B cell (primary cell): Measurements from ENCODE around the gene PSME3. TPM values are rescaled to one million over a fixed set of nuclear protein-coding genes. Genes with fewer than 3 reads are reported as not detected.
A peak's percentile ranks its signal among the peaks of the same experiment; 100 is the strongest.

ENCODE experiments used
- ATAC-seq: fragments of 200-7000 bp; cut with Tn5 transposase; one replicate; pipeline ENCODE4 v1.10.0; 2021; ENCODE audit warnings: low read depth, mild to moderate bottlenecking, moderate number of reproducible peaks, moderate library complexity
- CTCF ChIA-PET: fragments of 350-600 bp; sonication (Branson Sonifier 250); formaldehyde crosslinking; loops from one replicate; lab custom pipeline; 2021; ENCODE audit warnings: antibody characterized with exemption, inconsistent platforms; lab: Charles Lee
- POLR2A ChIA-PET: fragments of 350-600 bp; sonication (Branson Sonifier 250); formaldehyde crosslinking; loops from one replicate; lab custom pipeline; 2021; ENCODE audit warnings: antibody characterized with exemption; lab: Charles Lee
- DNase-seq: peaks from one replicate; pipeline ENCODE4 v3.0.0; 2013
- H2AFZ ChIP-seq: 2 replicates; pipeline ENCODE4 v1.6.1; 2012; ENCODE audit warnings: mild to moderate bottlenecking, low read depth, low read length; ENCODE audit not compliant: insufficient read depth, poor library complexity, severe bottlenecking
- H3K27ac ChIP-seq, 2 donors: 1 replicate in 1 of 2; 2 replicates in 1 of 2; pipeline ENCODE4 v1.5.1; 2012 to 2013; ENCODE audit warnings: low read length in 2 of 2, mild to moderate bottlenecking in 2 of 2, moderate library complexity in 1 of 2
- H3K27me3 ChIP-seq, 4 experiments: fragments of 200-600 bp in 1 of 4; sonication (generic) in 1 of 4; replicated peaks in 1 of 4; 1 replicate in 2 of 4; 2 replicates in 2 of 4; pipeline versions ENCODE4 v1.6.1 to v1.7.0; 2013 to 2016; ENCODE audit warnings: low read length in 3 of 4, mild to moderate bottlenecking in 2 of 4, mixed read lengths in 1 of 4, moderate library complexity in 1 of 4; ENCODE audit not compliant: insufficient read depth in 4 of 4, control insufficient read depth in 3 of 4; ENCODE audit errors: control extremely low read depth in 1 of 4
- H3K36me3 ChIP-seq, 2 experiments: replicated peaks in 1 of 2; 1 replicate in 1 of 2; 2 replicates in 1 of 2; pipeline versions ENCODE4 v1.6.1 to v1.7.1; 2013; ENCODE audit warnings: low read length in 1 of 2; ENCODE audit not compliant: insufficient read depth in 2 of 2, control insufficient read depth in 1 of 2; ENCODE audit errors: control extremely low read depth in 1 of 2, extremely low read depth in 1 of 2
- H3K4me1 ChIP-seq, 2 donors: fragments of 200-600 bp in 1 of 2; sonication (generic) in 1 of 2; 1 replicate in 1 of 2; 2 replicates in 1 of 2; pipeline versions ENCODE4 v1.5.1 to v1.6.1; 2013 to 2017; ENCODE audit warnings: low read length in 2 of 2; ENCODE audit not compliant: control insufficient read depth in 2 of 2, insufficient read depth in 2 of 2
- H3K4me2 ChIP-seq: replicated peaks from 2 replicates; pipeline ENCODE3; 2012; ENCODE audit warnings: mild to moderate bottlenecking, low read depth, low read length; ENCODE audit not compliant: poor library complexity, severe bottlenecking
- H3K4me3 ChIP-seq, 5 experiments: fragments of 200-600 bp in 1 of 5; sonication (generic) in 1 of 5; 1 replicate in 3 of 5; 2 replicates in 2 of 5; pipeline versions ENCODE4 v1.5.1 to v1.7.0; 2011 to 2016; ENCODE audit warnings: low read length in 4 of 5, mild to moderate bottlenecking in 4 of 5, low read depth in 2 of 5, control low read depth in 1 of 5, moderate library complexity in 1 of 5; ENCODE audit not compliant: insufficient read depth in 1 of 5; ENCODE audit errors: control extremely low read depth in 1 of 5, extremely low read depth in 1 of 5
- H3K79me2 ChIP-seq: fragments of 200-600 bp; sonication (generic); one replicate; pipeline ENCODE4 v1.6.0; 2016; ENCODE audit warnings: low read length; ENCODE audit not compliant: control insufficient read depth, insufficient read depth
- H3K9ac ChIP-seq: fragments of 200-600 bp; sonication (generic); 2 replicates; pipeline ENCODE4 v1.6.1; 2017; ENCODE audit warnings: mild to moderate bottlenecking, low read length, moderate library complexity
- H3K9me3 ChIP-seq, 3 donors: one replicate each; pipeline versions ENCODE4 v1.6.1 to v1.7.1; 2013; ENCODE audit warnings: low read length in 2 of 3; ENCODE audit not compliant: control insufficient read depth in 2 of 3, insufficient read depth in 1 of 3; ENCODE audit errors: control extremely low read depth in 1 of 3
- H4K20me1 ChIP-seq: 2 replicates; pipeline ENCODE4 v1.6.0; 2012; ENCODE audit warnings: mild to moderate bottlenecking, low read length; ENCODE audit not compliant: insufficient read depth, control insufficient read depth, poor library complexity, severe bottlenecking
- H3K27ac Mint-ChIP-seq: one replicate; pipeline ENCODE4 v1.8.0; 2021; ENCODE audit warnings: mixed read lengths
- H3K27me3 Mint-ChIP-seq: one replicate; pipeline ENCODE4 v1.8.0; 2021; ENCODE audit warnings: mixed read lengths
- H3K4me1 Mint-ChIP-seq: one replicate; pipeline ENCODE4 v1.8.0; 2021; ENCODE audit warnings: mixed read lengths
- H3K4me3 Mint-ChIP-seq: one replicate; pipeline ENCODE4 v1.8.0; 2021; ENCODE audit warnings: mixed read lengths
- H3K9me3 Mint-ChIP-seq: one replicate; pipeline ENCODE4 v1.8.0; 2022; ENCODE audit warnings: mixed read lengths; ENCODE audit not compliant: insufficient read depth
- EZH2 ChIP-seq: IDR thresholded peaks from 2 replicates; pipeline ENCODE4 v1.6.1; 2012; ENCODE audit warnings: borderline replicate concordance, low read depth, mild to moderate bottlenecking, moderate library complexity, low read length; ENCODE audit not compliant: insufficient read depth, poor library complexity, severe bottlenecking
- WGBS: methylation state at CpG from one replicate; pipeline ENCODE4 v1.1.5; 2013; ENCODE audit warnings: missing lambda C conversion rate; ENCODE audit not compliant: insufficient coverage; 5-methylcytosine and 5-hydroxymethylcytosine counted together
- intact Hi-C: fragments of 100-400 bp; cut with micrococcal nuclease; formaldehyde crosslinking; loops from one replicate; pipeline ENCODE4 v1.10.0; 2022
- polyA plus RNA-seq: library from polyadenylated mRNA; depleted of rRNA; stranded (reverse); fragments of >200 nt; gene quantifications from 2 replicates; pipeline ENCODE4 v1.2.3, GENCODE V29; 2012
- total RNA-seq, 2 donors: library from RNA; stranded (reverse); fragments of 120-200 nt in 1 of 2; gene quantifications; 1 replicate in 1 of 2; 2 replicates in 1 of 2; pipeline versions ENCODE4 v1.2.3 to v1.2.4, GENCODE V29; 2013 to 2022
- TF ChIP-seq, protein P1 (sequence below): fragments of 200-600 bp; IDR thresholded peaks from one replicate; pipeline ENCODE4 v1.8.0; 2022; ENCODE audit warnings: antibody characterized with exemption, mild to moderate bottlenecking

PSME3 gene
- total and polyA plus RNA-seq, 2 donors (not counting 1 experiment from before 2014, with no cell fraction given): 43.4 to 76.2 TPM

DNA sequence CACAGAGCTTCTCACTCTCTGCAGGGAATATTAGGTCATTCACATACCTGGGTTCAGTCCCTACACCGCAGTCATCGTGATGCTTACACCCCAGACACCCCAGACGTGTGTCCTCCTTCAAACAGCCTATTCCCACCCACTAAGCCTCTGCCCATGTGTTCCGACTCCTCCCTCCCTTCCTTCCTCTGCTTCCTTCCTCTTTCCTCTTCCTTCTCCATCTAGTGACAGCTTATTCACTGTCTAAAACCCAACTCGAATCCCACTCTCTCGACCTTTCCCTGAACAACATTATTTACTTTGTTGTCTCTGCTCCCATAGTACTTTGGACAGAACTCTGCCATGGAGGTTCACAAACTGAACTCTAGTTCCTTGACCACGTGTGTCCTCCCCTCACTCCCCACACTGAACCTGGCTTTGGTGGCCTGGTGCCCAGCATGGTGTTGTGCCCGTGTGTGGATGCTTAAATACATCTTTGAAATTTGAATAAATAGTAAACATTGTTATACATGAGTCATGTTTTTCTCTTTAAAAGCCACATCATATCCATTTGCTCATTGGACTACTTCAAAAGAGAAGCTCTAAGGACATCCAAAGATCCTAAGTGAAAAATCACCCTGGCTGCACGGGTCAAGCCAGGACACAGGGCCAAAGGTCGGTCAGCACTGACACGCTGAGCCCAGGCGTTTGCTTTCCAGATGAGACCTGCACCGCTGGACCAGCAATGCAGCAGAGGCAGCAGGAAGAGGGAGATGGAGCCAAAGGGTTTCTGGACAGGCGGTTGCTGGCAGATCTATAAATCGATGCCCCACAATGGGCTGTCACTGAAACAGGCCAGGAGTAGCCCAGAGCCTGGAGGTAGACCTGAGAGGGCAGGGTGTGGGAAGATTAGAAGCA is 53.3 kb downstream of the PSME3 start:
- ChIA-PET CTCF (no interaction called here), POLR2A (no interaction called here)
- Mint-ChIP-seq H3K4me3 (no peak overlapping the region), H3K27ac (no peak overlapping the region), H3K4me1 (peaks cover 3% of the 10 kb centered on the region), H3K9me3 (no peaks in the 10 kb centered on the region), H3K27me3 (peaks cover 10% of the 10 kb centered on the region)
- Histone ChIP-seq H4K20me1 (no peaks in the 10 kb centered on the region), H3K27ac (no peak overlapping the region), H3K27me3 (no peaks in the 10 kb centered on the region), H2AFZ (peak overlapping the region; percentile 34), H3K9me3 (no peaks in the 10 kb centered on the region), H3K4me1 (peaks cover 0 to 6% of the 10 kb centered on the region in 2 donors), H3K9ac (no peak overlapping the region), H3K4me3 (no peak overlapping the region), H3K4me2 (peak overlapping the region; percentile 7), H3K36me3 (no peaks in the 10 kb centered on the region), H3K79me2 (no peaks in the 10 kb centered on the region)
- 60% methylated on average over 13 of the region's 15 CpGs for WGBS
- no peak for TF ChIP-seq EZH2
- intact Hi-C loops: no loop called here
- ATAC-seq (no peak), DNase-seq (no peak)

DNA sequence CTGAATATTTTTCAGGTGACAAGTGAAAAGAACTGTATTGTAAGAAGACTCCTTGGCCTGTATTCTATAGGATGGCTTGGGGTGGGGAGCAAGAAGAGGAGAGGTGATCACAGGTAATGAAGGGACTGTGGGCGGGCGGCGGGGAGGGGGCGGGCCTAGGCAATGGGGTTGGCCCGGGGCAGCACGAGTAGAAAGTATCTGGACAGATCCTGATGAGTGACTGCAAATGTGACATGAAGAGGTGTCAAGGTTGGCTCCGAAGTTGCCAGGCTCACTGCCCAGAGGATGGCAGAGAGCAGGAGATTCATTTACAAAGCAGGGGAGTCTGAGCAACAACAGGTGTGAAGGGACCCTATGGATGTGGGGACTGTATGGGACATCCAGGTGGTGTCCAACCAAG is 56.6 kb downstream of the PSME3 start:
- CTCF ChIA-PET: no interaction called here

More for the DNA sequence above, 56.6 kb downstream of the PSME3 start:
- H3K27me3 Mint-ChIP-seq: peaks cover 15% of the 10 kb centered on the region
- no peaks in the 10 kb centered on the region for H4K20me1 ChIP-seq
- no peak overlapping the region for H3K27ac Mint-ChIP-seq
- no peaks in the 10 kb centered on the region for H3K36me3 ChIP-seq
- H3K9me3 ChIP-seq: no peaks in the 10 kb centered on the region
- H3K4me3 ChIP-seq: no peak overlapping the region
- WGBS: 99% methylated on average over 7 of the region's 7 CpGs
- no peak overlapping the region for H2AFZ ChIP-seq
- intact Hi-C loops: no loop called here
- DNase-seq (no peak), ATAC-seq (no peak)
- peaks cover 0 to 6% of the 10 kb centered on the region in 2 donors for H3K4me1 ChIP-seq
- POLR2A ChIA-PET: no interaction called here
- no peaks in the 10 kb centered on the region for H3K9me3 Mint-ChIP-seq
- no peaks in the 10 kb centered on the region for H3K79me2 ChIP-seq
- no peak overlapping the region for H3K4me3 Mint-ChIP-seq
- H3K4me2 ChIP-seq: no peak overlapping the region
- no peaks in the 10 kb centered on the region for H3K27me3 ChIP-seq
- peaks cover 3% of the 10 kb centered on the region for H3K4me1 Mint-ChIP-seq
- no peak overlapping the region for H3K27ac ChIP-seq
- H3K9ac ChIP-seq: no peak overlapping the region
- no peak for TF ChIP-seq EZH2
- TF ChIP-seq, protein P1, sequence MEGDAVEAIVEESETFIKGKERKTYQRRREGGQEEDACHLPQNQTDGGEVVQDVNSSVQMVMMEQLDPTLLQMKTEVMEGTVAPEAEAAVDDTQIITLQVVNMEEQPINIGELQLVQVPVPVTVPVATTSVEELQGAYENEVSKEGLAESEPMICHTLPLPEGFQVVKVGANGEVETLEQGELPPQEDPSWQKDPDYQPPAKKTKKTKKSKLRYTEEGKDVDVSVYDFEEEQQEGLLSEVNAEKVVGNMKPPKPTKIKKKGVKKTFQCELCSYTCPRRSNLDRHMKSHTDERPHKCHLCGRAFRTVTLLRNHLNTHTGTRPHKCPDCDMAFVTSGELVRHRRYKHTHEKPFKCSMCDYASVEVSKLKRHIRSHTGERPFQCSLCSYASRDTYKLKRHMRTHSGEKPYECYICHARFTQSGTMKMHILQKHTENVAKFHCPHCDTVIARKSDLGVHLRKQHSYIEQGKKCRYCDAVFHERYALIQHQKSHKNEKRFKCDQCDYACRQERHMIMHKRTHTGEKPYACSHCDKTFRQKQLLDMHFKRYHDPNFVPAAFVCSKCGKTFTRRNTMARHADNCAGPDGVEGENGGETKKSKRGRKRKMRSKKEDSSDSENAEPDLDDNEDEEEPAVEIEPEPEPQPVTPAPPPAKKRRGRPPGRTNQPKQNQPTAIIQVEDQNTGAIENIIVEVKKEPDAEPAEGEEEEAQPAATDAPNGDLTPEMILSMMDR: no peak
